HG02610 (cell line): ENCODE measurements around the gene ZSWIM6.

Source experiments
- ATAC-seq: cut with Tn5 transposase; IDR thresholded peaks from one replicate; pipeline ENCODE4 v1.9.1; 2021; ENCODE audit warnings: mild to moderate bottlenecking, moderate library complexity; ENCODE audit not compliant: unreplicated experiment

ZSWIM6 gene

DNA sequence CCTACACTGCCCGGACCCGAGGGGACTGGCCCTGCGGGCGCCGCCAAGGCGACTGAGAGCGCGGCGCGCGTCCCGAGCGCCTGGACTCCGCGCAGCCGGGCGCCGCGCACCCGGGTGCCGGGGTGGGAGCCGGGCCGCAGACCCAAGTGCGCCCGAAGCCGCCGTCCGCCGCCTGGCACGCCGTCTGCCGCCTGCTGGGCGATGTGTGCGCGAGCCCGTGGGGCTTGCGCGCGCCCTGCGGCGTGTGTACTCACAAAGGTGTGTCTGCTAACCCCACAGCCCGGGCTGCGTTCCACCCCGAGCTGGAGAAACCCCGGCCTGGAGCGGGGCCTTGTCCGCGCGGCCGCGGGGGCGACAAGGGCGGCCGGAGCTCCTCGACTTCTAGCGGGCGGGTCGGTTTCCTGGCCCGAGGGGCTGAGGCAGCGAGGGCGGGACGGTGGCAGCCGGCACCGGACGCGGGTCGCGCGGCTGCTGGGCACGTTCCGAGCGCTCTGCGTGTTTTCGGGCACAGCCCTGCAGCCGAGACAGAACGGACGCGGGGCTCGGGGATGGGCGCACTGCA lies 1.1 kb upstream of the ZSWIM6 start:
- ATAC-seq = peak; percentile 27

DNA sequence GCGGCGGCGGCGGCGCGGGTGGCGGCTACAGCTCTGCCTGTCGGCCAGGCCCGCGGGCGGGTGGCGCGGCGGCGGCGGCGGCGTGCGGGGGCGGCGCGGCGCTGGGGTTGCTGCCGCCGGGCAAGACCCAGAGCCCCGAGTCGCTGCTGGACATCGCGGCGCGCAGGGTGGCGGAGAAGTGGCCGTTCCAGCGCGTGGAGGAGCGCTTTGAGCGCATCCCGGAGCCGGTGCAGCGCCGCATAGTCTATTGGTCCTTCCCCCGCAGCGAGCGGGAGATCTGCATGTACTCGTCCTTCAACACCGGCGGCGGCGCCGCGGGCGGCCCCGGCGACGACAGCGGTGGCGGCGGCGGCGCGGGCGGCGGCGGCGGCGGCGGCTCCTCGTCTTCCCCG lies 296 bp downstream of the ZSWIM6 start:
- no peak for ATAC-seq

DNA sequence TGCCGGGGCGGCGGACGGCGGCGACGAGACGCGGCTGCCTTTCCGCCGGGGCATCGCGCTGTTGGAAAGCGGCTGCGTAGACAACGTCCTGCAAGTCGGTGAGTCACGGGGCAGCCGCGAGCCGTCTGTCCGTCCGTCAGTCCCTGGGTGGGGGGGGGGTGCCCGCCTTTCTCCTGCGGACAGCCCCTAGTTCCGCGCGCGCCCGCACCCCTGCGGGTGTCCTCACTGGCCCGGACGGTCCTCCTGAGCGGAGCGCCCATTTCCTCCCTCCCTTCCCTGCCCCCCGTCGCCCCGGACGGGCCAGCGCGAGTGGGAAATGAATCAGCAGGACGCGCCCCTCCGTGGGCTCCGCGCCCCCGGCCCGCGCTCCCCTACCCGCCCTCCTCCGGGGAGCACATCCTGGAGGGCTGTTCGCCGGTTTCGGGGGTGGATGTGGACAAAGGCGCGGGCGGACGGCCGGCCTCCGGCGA lies 828 bp downstream of the ZSWIM6 start:
- no peak for ATAC-seq

DNA sequence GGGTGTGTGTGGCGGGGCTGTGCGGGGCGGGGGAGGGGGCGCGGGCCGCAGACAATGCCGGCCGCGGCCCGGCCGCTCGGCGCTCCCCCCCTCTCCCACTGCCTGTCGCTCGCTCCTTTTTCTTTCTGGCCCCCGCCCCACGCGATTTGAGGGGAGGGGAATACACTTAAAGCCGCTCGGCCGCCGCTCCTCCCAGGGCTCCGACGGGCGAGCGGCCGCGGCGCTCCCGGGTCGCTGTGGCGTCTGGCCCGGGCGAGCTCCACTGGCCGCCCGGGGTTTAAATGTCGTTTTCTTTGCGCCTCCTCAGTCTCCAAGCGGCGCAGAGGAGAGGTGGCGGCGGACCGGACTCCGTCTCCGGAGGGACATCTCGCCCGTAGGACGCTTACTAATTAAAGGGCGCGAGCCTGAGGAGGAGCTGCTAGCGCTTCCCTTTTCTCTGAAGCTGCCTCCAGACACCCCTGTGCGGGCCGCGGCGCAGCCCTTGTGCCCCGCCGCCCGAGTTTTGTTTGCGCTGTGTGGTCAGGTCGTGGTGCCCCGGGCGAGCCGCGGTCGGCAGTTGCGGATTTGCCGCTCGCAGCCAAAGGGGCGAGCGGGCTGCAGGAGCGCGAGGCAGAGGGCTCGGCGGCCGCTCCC lies 1.4 kb downstream of the ZSWIM6 start:
- ATAC-seq = no peak

DNA sequence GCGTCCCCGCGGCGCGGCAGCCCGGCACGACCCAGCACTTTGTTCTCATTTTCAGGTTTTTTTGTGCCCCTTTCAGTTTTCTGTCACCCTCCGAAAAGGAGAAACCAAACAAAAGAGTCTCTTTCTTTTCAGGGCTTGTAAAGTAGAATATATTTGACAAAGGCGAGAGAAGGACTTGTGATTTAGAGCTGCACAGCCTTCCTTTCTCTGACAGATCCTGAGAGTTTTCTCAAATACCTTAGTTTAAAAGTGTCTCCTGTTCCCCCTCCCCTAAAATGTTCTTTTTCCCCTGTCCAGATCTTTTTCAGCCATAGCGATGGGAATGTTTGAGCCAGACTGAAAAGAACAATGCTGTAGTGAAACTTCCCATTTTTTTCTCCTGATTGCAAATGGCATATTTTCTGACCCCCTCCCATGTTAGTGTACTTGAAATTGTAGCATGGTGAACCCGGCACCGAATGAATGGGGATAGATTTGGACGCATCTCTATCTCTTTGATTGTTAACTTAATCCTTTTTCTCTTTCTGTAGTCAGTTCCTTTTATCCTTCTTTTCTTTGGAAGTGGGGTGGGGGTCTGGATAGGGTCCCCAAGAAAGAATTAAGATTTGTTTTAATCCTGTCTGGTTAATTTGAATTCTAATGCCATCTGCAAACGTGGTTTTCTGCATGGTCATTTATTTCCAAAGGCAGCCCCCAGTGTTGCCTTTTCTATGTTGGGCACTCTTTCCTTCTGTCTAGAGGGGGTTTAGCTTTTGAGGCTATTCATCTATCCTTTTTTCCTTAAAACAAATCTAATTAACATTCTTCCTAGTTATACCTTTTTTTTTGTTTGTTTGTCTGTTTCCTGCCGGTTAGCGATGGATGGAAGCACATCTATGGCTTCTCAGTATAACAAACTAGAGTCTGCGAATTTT lies 2.2 kb downstream of the ZSWIM6 start:
- ATAC-seq = no peak

DNA sequence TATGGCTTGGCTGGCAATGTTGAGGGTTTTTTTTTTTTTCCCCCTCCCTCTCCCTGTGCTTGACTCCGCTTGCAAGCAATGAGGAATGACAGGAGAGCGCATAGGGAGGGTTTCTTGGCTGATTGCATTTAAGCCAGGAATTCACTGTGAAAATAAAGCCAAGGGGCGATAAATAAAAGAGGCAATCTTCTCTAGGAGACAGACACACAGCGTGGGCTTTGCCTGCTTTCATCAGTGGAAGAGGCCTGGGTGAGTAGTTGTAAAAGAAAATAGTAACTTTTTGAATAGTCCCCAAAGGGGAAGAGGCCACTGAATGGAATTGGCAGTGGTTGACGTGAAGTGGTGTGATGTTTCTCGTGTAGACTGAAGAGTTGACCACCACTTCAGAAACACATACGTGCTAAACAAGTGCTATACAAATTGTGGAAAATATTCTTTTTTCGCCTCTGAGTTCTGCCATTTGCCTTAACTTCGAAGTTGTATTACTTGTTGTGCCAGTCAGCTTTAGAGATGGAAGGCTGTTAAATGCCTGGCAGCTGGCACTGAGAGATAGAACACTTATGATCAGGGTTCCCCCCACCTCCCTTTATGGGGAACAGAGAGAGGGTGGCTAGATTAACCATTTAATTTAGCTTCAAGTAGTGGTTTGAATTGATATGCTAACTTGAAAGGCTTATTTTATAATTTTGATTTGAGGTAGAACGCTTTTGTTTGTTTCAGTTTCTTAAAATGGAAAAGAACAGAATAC lies 3.0 kb downstream of the ZSWIM6 start:
- ATAC-seq = no peak

DNA sequence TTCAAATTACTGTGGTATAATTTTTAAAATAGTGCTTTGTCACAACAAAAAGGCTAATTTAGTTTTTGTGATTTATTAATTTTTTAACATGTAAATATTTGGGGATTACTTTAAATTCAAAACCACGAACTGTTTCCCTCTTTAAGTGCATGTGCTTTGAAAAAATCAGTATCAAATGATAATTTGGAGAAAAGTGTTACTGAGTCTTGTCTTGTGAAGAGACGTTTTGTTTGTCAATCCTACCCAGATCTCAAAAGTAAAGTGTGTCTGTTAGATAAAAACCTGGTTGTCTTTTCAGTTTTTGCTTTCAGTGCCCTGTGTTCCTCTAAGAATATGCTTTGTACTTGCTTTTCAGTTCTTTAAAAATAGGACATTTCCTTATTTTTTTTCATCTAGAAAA lies 7.7 kb downstream of the ZSWIM6 start:
- ATAC-seq = no peak

DNA sequence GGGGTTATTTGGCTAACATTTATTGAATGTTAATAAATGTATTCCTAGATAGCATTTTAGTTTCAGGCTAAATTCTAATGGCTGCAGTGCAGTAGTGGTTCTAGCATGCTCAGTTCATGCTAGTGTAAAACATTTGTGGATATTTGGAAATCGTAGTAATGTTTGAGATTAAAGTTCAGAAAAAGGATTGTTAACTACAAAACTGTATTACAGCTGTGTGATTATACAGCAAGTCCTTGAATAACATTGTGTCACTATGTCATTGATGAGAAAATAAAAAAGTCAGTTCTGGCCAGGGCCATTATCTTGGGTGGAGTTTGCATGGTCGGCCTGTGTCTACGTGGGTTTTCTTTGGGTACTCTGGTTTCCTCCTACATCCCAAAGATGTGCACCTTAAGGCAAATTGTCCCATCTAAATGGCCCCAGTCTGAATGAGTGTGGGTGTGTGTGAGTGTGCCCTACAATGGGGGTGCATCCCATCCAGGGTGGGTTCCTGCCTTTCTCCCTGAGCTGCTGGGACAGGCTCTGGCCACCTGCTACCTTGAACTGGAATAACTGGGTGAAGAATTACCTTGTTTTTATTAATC lies 8.8 kb downstream of the ZSWIM6 start:
- ATAC-seq = no peak

DNA sequence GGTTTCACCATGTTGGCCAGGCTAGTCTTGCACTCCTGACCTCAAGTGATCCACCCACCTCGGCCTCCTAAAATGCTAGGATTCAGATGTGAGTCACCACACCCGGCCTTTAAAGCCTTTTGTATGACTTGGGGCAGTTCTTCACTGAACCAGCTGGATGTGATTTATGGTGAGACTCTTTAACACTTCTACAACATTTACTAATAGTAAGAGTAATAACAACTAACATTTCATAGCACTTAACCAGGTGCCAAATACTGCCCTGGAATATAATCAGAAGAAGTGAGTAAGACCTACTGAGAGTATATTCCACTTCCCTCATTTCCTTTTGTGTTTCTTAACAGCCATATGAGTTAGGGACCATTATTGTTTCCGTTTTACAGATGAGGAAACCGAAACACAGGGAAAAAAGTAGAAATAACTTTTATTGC lies 10.0 kb downstream of the ZSWIM6 start:
- no peak for ATAC-seq

DNA sequence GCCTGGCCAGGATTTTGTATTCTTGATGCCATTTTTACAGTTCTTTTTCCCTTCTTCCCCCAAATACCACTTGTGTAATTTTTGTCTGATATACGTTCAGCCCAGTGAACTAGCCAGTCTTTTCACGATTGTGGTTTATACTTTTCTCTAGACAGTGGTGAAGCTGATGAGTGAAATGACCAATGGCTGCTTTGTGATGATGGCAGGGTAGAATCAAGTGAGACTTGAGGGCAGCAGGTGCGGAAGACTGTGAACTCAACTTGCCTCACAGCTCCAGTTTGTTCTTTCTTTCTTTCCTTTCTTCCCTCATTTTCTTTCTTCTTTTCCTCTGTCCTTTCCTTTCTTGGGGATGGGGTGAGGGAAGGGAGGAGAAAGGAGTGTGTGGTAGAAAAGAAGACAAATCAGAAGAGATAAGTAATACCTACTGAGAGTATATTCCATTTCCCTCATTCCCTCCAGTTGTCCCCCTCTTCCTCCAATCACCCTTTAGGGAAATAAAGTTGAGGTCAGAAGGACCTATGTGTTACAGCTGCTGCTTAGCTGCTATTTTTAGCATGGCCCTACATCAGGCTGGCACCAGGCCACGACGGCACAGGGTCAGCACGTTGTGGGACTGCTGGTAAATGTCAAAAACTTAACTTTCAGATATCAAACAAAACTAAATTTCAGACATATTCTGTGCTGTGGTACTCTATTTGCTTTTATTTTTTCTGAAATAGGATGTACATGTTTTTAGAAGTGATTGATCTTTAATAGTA lies 12.3 kb downstream of the ZSWIM6 start:
- ATAC-seq = no peak

DNA sequence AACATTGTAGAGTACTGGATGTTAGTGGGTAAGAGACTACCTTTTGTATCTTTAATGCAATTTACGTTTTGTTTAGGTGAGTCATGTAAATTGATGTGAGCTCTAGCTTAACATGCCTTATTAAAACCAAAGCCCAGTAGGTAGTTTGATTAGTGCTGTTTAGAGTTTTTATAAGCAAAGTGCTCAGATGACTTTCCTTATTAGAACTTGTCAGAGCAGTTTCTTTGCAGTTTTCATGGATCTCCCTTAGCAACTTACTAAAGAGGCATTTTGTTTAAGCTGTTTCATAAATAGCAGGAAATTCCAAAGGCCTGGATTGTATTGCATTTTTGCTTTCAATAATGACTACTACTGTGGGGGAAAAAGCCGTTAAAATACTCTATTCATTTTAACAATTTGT lies 14.5 kb downstream of the ZSWIM6 start:
- no peak for ATAC-seq

DNA sequence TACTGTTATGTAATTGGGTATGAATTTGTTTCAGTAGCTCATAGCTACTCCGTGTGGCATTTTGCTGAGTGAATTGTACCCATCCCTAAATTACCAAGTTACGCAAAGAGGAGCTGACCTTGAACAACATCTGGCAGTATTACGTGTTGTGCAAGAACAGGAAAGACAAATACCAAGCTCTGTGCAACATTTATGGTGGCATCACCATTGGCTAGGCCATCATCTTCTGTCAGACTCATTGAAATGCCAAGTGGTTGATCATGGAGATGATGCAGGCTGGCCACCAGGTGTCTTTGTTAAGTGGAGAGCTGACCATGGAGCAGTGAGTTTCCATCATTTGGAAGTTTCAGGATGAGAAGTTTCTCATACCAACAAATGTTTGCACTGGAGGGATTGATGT lies 15.0 kb downstream of the ZSWIM6 start:
- ATAC-seq = no peak

DNA sequence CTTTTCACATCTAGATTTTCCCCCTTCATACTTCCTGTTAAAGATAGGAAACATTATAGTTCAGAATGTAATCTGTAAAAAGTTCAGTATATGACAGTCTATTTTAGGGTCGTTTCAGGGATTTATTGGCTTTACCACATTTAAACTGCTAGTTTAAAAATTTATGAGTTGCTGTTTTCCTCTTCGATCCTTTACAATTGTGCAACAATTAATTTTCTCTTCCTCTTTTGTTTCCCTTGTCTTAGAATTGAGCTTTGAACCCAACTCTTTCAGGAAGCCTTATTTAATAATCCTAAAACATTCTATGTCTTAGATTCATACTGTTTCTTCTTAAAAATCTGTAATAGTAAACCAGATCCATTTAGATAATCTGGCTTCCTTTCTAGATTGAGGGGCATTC lies 16.4 kb downstream of the ZSWIM6 start:
- no peak for ATAC-seq

DNA sequence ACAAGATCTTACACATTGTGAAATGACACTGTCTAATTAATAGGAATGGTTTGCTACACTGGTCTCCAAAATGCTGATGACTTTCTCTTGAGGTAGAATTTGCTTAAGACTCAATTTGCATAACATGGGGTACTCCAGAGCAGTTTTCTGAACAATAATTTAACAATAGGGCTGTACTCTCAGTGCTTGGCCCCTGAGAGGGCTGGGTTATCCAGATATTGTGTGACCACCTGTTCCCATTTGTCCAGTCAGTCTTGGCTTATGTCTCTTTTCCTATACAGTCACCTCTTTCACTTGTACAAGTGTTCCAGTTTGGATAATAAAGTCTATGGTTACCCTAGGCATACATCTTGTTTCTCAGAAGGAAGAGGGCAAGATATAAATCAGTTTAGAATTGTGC lies 17.9 kb downstream of the ZSWIM6 start:
- no peak for ATAC-seq

DNA sequence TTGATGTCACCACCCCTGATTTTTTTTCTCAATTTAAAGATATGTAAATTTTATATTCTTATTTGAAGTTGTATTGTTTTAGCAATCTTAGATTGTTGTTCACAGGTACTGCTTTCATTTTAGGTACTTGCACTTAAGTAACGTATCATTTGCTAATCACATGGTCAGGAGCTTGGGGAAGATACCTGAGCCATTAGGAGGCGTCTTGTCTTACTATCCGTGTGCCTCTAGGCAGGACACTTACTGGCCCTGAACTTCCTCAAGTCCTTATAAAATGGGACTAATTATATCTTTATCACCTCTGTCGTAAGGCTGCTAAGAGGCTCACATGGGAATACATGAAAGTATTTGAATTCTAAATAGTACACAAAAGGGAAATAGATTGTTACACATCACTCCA lies 18.5 kb downstream of the ZSWIM6 start:
- ATAC-seq = no peak

DNA sequence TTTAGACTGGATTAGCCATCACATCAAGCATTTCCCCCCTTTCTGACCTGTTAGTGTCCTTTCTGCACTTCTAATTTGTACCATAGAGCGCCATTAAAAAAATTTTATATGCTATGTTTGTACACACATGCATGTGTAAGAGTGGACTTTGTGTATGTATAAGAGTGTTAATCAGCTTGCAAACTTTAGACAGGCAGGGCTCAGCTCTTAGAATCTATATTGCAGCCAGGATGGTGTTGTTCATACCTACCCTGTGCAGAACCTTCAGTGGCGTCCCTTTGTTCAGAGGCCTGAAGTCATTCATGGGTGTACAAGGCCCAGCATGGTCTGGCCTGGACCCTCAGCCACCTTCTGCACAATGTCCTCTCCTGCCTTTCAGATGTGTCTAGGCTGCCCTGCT lies 19.7 kb downstream of the ZSWIM6 start:
- ATAC-seq = no peak

DNA sequence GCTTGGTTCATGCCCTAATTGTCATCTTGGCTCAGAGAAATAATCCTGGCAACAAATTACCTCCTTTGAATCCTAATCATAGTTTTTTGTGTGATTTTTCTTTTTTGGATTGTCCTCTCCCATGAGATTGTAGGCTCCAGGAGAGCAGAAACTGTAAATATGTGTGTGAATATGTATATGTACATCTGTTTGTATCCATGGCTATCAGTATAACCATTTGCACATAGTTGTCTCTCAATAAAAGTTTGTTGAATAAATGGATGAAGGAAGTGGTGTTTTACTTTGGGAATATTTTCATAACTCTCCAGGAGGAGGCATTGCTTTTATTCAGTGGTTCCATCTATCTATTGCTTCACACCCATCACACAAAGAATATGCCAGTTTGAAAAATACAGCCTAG lies 20.1 kb downstream of the ZSWIM6 start:
- no peak for ATAC-seq

DNA sequence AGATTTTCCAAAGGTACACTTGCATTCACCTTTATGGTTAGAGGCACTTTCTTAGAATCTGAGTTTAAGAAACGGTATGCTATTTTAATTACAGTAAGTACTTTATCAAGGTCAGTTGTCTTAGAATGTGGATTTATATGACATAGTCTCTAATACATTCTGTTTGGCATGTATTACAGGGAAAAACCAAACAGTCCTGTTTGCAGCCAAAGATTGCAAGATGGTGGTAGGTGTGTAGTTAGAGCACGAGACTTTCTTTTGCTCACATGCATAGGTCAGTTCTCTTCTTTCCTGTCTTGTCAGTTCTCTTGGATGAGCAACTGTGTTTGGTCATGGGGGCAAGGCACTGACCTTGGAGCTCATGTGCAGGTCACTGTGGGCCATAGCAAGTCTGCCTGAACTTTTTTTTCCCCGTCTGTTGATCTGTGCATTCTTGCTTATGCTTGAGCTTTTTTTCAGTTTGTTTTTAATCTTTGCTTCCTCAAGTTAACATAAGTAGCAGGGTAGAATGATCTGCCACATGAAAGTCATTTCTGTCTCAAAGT lies 20.6 kb downstream of the ZSWIM6 start:
- no peak for ATAC-seq

DNA sequence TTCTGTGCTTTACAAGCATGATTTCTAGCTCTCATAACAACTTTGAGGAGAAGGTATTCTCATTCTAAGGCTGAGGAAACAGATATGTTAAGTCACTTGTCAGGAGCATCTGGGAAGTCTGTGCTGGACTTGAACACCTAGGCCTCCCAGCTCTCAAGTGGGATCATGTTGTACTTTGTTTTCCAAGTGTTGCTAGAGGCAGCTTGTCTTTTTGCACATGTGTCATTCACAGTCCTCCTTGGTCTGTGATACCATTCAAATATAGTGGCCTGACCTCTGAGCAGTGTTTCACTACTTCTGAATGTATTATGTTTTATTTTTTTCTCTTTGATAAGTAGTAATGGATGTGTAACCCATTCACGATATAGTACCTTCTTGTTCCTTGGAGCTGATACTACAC lies 21.2 kb downstream of the ZSWIM6 start:
- ATAC-seq = no peak

DNA sequence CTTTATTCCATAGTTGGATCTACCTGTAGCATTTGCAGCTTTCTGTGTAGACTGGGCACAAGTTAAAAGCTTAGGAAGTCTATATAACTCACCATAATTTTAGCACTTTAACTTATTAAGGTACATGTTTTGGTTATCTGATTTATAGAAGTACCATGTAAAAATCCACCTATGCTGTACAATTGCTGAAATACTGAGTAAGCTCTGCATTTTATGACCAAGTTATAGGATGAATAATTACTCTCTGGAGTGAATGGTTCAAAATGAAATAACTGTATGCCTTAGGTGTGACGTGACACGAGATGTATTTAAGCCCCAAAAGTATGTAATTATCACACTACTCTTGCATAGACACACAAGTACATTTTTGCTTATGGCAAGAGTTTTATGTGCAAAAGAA lies 22.1 kb downstream of the ZSWIM6 start:
- no peak for ATAC-seq
